ENCODE measurements around the gene MAGI2. TPM values are rescaled to one million over a fixed set of nuclear protein-coding genes. Genes with fewer than 3 reads are reported as not detected.
A peak's percentile ranks its signal among the peaks of the same experiment; 100 is the strongest.

The MAGI2 gene
- total RNA-seq, 1 donor from 2014 or later = 4.0 TPM

DNA sequence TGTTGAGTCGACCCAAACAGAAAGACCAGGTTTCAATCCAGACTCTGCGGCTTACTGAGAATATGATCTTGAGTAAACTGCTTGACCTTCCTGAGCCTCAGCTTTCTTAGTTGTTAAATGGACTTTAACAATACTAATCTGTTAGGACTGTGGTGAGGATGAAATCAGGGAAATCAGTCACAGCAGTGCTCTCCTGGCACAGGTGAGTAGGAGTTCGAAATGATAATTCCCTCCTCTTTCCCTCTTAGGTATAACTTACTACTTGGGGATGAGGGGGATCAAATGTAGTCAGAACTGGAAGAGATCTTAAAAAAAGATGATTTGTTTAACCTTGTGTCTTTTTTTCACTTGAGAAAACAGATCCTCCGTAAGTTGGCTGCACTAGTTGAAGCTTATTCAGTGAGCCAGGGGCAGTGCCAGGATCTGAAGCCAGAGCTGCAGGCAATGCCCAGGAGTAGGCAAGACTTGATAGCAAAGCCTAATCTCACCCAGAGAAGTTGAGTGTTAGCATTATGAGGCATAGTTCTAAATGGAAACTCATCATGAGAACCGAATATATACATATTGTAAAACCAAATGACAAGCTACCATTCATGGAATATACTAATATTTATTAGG is 1.8 kb upstream of the MAGI2 start:
- Histone ChIP-seq H3K4me1 (peaks cover 4 to 23% of the 10 kb centered on the region in 2 donors), H3K36me3 (no peaks in the 10 kb centered on the region), H3K4me3 (peak overlapping the region; percentile 81 to 90), H3K27ac (peak overlapping the region; percentile 96 to 98), H3K27me3 (no peaks in the 10 kb centered on the region), H3K9me3 (no peaks in the 10 kb centered on the region)
- TF ChIP-seq, protein P1, sequence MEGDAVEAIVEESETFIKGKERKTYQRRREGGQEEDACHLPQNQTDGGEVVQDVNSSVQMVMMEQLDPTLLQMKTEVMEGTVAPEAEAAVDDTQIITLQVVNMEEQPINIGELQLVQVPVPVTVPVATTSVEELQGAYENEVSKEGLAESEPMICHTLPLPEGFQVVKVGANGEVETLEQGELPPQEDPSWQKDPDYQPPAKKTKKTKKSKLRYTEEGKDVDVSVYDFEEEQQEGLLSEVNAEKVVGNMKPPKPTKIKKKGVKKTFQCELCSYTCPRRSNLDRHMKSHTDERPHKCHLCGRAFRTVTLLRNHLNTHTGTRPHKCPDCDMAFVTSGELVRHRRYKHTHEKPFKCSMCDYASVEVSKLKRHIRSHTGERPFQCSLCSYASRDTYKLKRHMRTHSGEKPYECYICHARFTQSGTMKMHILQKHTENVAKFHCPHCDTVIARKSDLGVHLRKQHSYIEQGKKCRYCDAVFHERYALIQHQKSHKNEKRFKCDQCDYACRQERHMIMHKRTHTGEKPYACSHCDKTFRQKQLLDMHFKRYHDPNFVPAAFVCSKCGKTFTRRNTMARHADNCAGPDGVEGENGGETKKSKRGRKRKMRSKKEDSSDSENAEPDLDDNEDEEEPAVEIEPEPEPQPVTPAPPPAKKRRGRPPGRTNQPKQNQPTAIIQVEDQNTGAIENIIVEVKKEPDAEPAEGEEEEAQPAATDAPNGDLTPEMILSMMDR (IDR thresholded peaks at IDR 0.05) = no peak
- intact Hi-C loops (cut with DNase I) = loop anchor here (5.0 to 10.0 kb wide), 3 partner anchors 680 to 1918 kb away; partner anchors contain the start of genes GNAI1 and PTPN12
- DNase-seq (ENCODE audit: low spot score in 2 of 2) = no peak

DNA sequence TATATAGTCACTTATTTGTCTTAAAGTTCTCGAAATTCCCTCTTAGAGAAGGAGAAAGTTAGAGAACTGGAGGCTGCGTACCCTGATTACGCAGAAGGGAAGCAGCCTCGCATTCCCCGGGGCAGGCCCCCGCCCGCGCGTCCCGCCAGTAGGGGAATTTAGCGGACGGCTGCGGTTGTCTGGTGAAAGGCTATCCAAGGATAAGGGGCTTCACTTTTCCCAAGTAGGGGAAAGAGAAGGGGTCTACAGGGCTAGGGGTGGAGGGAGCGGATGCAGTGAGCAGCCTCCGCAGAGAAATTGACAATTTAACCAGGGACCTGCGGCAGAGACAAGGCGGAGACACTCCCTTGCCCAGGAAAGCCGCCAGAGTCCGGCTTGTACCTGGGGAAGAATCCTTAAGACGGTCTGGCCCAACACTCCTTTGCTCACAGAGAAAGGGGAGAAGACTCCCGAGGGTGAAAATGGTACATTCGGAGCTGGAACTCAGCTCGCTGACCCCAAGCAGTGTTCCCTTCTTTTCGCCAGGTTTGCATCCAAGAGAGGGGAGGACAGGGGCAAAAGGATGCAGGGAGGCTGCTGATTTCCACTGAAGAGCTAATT is 994 bp upstream of the MAGI2 start:
- Histone ChIP-seq H3K4me1 (peaks cover 4 to 23% of the 10 kb centered on the region in 2 donors), H3K36me3 (no peaks in the 10 kb centered on the region), H3K27ac (peak overlapping the region; percentile 96 to 98), H3K9me3 (no peaks in the 10 kb centered on the region), H3K27me3 (no peaks in the 10 kb centered on the region), H3K4me3 (peak overlapping the region; percentile 81 to 90)
- peak in 1 of 2 donors; percentile 72 for DNase-seq (ENCODE audit: low spot score in 2 of 2)
- TF ChIP-seq, protein P1 (IDR thresholded peaks at IDR 0.05) = no peak
- intact Hi-C loops (cut with DNase I) = loop anchor here (5.0 to 10.0 kb wide), 4 partner anchors 47 to 1657 kb away; partner anchors contain the start of genes GNAI1, PHTF2 and TMEM60

DNA sequence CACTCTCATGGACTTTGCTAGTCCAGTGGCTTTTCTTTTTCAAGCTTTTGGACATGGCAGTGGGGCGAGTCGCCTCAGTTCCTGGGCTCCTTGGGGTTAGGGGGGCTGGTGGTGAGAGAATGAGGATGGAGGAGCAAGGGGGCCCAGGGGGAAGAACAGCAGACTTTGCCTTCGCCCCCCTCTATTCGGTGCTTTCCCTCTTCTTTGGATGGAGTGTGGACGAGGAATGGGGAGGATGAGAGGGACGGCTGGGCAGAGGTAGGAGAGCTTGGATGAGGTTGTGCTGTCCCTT is 255 bp downstream of the MAGI2 start:
- intact Hi-C loops (cut with DNase I) = loop anchor here (2.0 to 10.0 kb wide), 5 partner anchors 46 to 1656 kb away; partner anchors contain the start of genes GNAI1, PHTF2 and TMEM60
- DNase-seq (ENCODE audit: low spot score in 2 of 2) = no peak
- H3K27ac ChIP-seq = peak overlapping the region; percentile 96 to 98

DNA sequence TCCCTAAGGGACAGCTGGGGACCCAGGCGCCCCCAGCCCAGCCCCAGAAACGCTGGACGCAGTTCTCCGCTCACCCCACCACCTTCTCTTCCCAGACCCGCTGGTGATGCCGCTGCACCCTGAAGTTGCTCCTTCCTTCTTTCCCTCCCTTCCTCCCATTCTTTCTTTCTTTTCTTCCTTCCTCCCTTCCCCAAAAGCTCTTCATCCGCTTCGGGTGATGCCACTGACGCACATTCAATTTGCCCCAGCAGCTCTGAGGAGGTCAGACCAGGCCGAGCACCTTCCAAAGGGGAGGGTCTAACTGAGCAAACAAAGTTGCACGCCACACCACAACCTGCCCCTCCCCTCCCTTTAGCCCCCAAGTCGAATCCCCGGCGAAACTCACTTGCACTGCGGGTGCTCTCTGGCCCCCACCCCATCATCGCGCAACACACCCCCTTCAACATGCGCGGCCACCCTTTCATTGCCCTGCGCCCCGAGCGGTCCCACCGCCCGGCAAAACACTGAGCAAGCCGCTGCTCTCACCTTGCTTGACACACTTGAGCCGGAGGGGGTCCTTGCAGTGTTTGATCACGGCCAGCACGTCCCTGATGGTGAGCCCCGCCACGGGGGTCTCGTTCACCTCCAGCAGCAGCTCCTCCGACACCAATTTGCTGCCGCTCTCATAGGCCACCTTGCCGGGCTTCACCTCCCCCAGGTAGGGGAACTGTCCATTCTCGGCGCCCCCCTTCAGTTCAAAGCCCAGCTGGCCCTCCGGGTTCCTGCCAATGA is 787 bp downstream of the MAGI2 start:
- intact Hi-C loops (cut with DNase I) = loop anchor here (2.0 to 10.0 kb wide), 5 partner anchors 45 to 1655 kb away; partner anchors contain the start of genes GNAI1, PHTF2 and TMEM60
- TF ChIP-seq, protein P1 (IDR thresholded peaks at IDR 0.05) = no peak
- peak in 1 of 2 donors; percentile 66 for DNase-seq (ENCODE audit: low spot score in 2 of 2)

More for the DNA sequence above, 255 bp downstream of the MAGI2 start:
- no peaks in the 10 kb centered on the region for H3K27me3 ChIP-seq
- H3K4me1 ChIP-seq = peaks cover 4 to 14% of the 10 kb centered on the region in 2 donors
- H3K4me3 ChIP-seq = peak overlapping the region; percentile 81 to 90
- TF ChIP-seq, protein P1 (IDR thresholded peaks at IDR 0.05) = no peak
- H3K36me3 ChIP-seq = no peaks in the 10 kb centered on the region
- no peaks in the 10 kb centered on the region for H3K9me3 ChIP-seq

DNA sequence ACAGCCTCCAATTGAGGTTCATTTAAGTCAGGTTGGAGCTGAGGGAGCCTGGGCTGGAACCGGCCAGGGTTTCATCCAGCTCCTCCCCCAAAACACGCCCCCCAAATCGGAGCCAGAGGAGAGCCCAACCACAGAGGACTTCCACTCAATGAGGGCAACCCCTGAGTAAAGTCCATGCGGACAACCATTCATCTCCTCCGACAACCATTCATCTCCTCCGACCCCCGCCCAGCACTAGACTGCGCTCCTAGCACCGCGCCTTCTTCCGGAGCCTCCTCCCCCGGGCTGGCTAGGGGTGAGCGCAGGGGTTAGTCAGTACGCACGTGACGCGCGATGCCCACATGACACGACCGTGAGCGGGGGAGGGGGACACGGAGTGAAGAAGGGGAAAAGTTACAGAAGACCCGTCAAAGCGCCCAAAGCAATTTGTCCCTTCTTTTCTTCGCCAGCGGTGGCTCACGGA is 1.4 kb downstream of the MAGI2 start:
- no peaks in the 10 kb centered on the region for H3K9me3 ChIP-seq
- intact Hi-C loops (cut with DNase I) = loop anchor here (2.0 to 10.0 kb wide), 5 partner anchors 45 to 1655 kb away; partner anchors contain the start of genes GNAI1, PHTF2 and TMEM60
- DNase-seq (ENCODE audit: low spot score in 2 of 2) = peak; percentile 64 to 93
- H3K4me3 ChIP-seq = peak overlapping the region; percentile 81 to 90
- peaks cover 4 to 10% of the 10 kb centered on the region in 2 donors for H3K4me1 ChIP-seq
- no peaks in the 10 kb centered on the region for H3K36me3 ChIP-seq
- TF ChIP-seq, protein P1 (IDR thresholded peaks at IDR 0.05) = no peak
- H3K27ac ChIP-seq = peak overlapping the region; percentile 96 to 98
- H3K27me3 ChIP-seq = no peaks in the 10 kb centered on the region

More for the DNA sequence above, 787 bp downstream of the MAGI2 start:
- H3K36me3 ChIP-seq = no peaks in the 10 kb centered on the region
- H3K4me3 ChIP-seq = peak overlapping the region; percentile 81 to 90
- H3K27ac ChIP-seq = peak overlapping the region; percentile 96 to 98
- H3K4me1 ChIP-seq = peaks cover 4 to 12% of the 10 kb centered on the region in 2 donors
- H3K9me3 ChIP-seq = no peaks in the 10 kb centered on the region
- H3K27me3 ChIP-seq = no peaks in the 10 kb centered on the region

Data from ascending aorta (tissue), 2 donors.